CD4-positive, alpha-beta T cell treated with Interleukin-1 beta for 1 hour (primary cell): ENCODE data around the gene TMEM54.

Experiments
- DNase-seq, 2 donors: peaks; one replicate each; pipeline ENCODE4 v3.0.0-alpha.2; 2020 to 2022

Gene TMEM54

GRCh38 chr1:32878183-32878582 lies 23.0 kb downstream of the TMEM54 start:
- no peak for DNase-seq

- no peak for DNase-seq
Observed at GRCh38 chr1:32877211-32878110, 23.7 kb downstream of the TMEM54 start.

- DNase-seq, result peak; percentile 45 to 62
Observed at GRCh38 chr1:32876341-32877210, 24.6 kb downstream of the TMEM54 start.

GRCh38 chr1:32874860-32875752 lies 26.1 kb downstream of the TMEM54 start:
- DNase-seq, result no peak

- no peak for DNase-seq
Observed at GRCh38 chr1:32873484-32873883, 27.7 kb downstream of the TMEM54 start.

- DNase-seq, result no peak
Observed at GRCh38 chr1:32872192-32872460, 29.1 kb downstream of the TMEM54 start.

GRCh38 chr1:32871364-32872191 lies 29.6 kb downstream of the TMEM54 start:
- DNase-seq, result no peak

GRCh38 chr1:32870615-32871363 lies 30.4 kb downstream of the TMEM54 start, which contains the start of gene FNDC5:
Gene FNDC5, minus strand, starts transcription at chr1:32870912.
- no peak for DNase-seq

- DNase-seq, result no peak
Observed at GRCh38 chr1:32869923-32870614, 31.1 kb downstream of the TMEM54 start.

- DNase-seq, result no peak
Observed at GRCh38 chr1:32868806-32869455, 32.3 kb downstream of the TMEM54 start.

- DNase-seq, result no peak
Observed at GRCh38 chr1:32868085-32868484, 33.1 kb downstream of the TMEM54 start.

GRCh38 chr1:32867671-32868070 lies 33.5 kb downstream of the TMEM54 start:
- DNase-seq, result no peak

GRCh38 chr1:32867151-32867550 lies 34.0 kb downstream of the TMEM54 start:
- no peak for DNase-seq

GRCh38 chr1:32865639-32866405 lies 35.4 kb downstream of the TMEM54 start:
- DNase-seq, result no peak

GRCh38 chr1:32864375-32865019 lies 36.7 kb downstream of the TMEM54 start:
- DNase-seq, result no peak

- DNase-seq, result no peak
Observed at GRCh38 chr1:32863881-32864245, 37.3 kb downstream of the TMEM54 start.

- no peak for DNase-seq
Observed at GRCh38 chr1:32863218-32863880, 37.8 kb downstream of the TMEM54 start.
